H9 (cell line): ENCODE measurements around the gene SLC23A2. TPM values are rescaled to one million over a fixed set of nuclear protein-coding genes. Genes with fewer than 3 reads are reported as not detected.
A peak's percentile ranks its signal among the peaks of the same experiment; 100 is the strongest.

Experiments
- DNase-seq: peaks from one replicate; pipeline ENCODE4 v3.0.0-alpha.2; 2017
- H2AFZ ChIP-seq: one replicate; pipeline ENCODE4 v1.6.1; 2013; ENCODE audit warnings: mild to moderate bottlenecking, low read length, control low read depth, moderate library complexity
- H2AK5ac ChIP-seq: 2 replicates; pipeline ENCODE4 v1.6.1; 2013; ENCODE audit warnings: low read length, control low read depth, mixed read lengths; ENCODE audit not compliant: insufficient read length
- H2BK120ac ChIP-seq: one replicate; pipeline ENCODE4 v1.6.1; 2013; ENCODE audit warnings: low read depth, mild to moderate bottlenecking, low read length, control low read depth, inconsistent platforms; ENCODE audit not compliant: poor library complexity, severe bottlenecking
- H2BK12ac ChIP-seq: 2 replicates; pipeline ENCODE4 v1.6.1; 2013; ENCODE audit warnings: low read length, control low read depth, mixed read lengths, low read depth; ENCODE audit not compliant: insufficient read length
- H2BK15ac ChIP-seq: 2 replicates; pipeline ENCODE4 v1.6.1; 2013; ENCODE audit warnings: low read depth, low read length, control low read depth
- H2BK20ac ChIP-seq: one replicate; pipeline ENCODE4 v1.6.1; 2013; ENCODE audit warnings: low read depth, mild to moderate bottlenecking, low read length, control low read depth, inconsistent platforms; ENCODE audit not compliant: poor library complexity, severe bottlenecking
- H2BK5ac ChIP-seq: 2 replicates; pipeline ENCODE4 v1.6.1; 2013; ENCODE audit warnings: low read length, control low read depth, mixed read lengths; ENCODE audit not compliant: insufficient read length
- H3K14ac ChIP-seq: 2 replicates; pipeline ENCODE4 v1.6.1; 2013; ENCODE audit warnings: low read length, control low read depth; ENCODE audit not compliant: insufficient read depth
- H3K18ac ChIP-seq: 2 replicates; pipeline ENCODE4 v1.6.1; 2013; ENCODE audit warnings: low read depth, mild to moderate bottlenecking, mixed read lengths, low read length, control low read depth; ENCODE audit not compliant: insufficient read length
- H3K23ac ChIP-seq: 2 replicates; pipeline ENCODE4 v1.6.1; 2013; ENCODE audit warnings: low read length, control low read depth, mixed read lengths, low read depth; ENCODE audit not compliant: insufficient read length
- H3K23me2 ChIP-seq: 2 replicates; pipeline ENCODE4 v1.6.1; 2013; ENCODE audit warnings: low read depth, mild to moderate bottlenecking, mixed read lengths, low read length, control low read depth; ENCODE audit not compliant: insufficient read length, poor library complexity, severe bottlenecking
- H3K27ac ChIP-seq: 2 replicates; pipeline ENCODE4 v1.5.1; 2013; ENCODE audit warnings: low read length, control low read depth, mixed read lengths, low read depth; ENCODE audit not compliant: insufficient read length
- H3K27me3 ChIP-seq: 2 replicates; pipeline ENCODE4 v1.6.1; 2013; ENCODE audit warnings: low read length, control low read depth, inconsistent platforms; ENCODE audit not compliant: insufficient read depth
- H3K4ac ChIP-seq: 2 replicates; pipeline ENCODE4 v1.6.1; 2013; ENCODE audit warnings: low read depth, mild to moderate bottlenecking, control low read depth, inconsistent platforms, low read length, moderate library complexity
- H3K4me1 ChIP-seq: 2 replicates; pipeline ENCODE4 v1.6.1; 2013; ENCODE audit warnings: low read length, control low read depth, inconsistent platforms; ENCODE audit not compliant: insufficient read depth
- H3K4me2 ChIP-seq: 2 replicates; pipeline ENCODE4 v1.6.1; 2013; ENCODE audit warnings: low read length, control low read depth, mixed read lengths; ENCODE audit not compliant: insufficient read length, insufficient read depth
- H3K56ac ChIP-seq: 2 replicates; pipeline ENCODE4 v1.6.1; 2013; ENCODE audit warnings: low read depth, mild to moderate bottlenecking, mixed read lengths, low read length, control low read depth; ENCODE audit not compliant: insufficient read length
- H3K79me1 ChIP-seq: 2 replicates; pipeline ENCODE4 v1.6.1; 2013; ENCODE audit warnings: low read depth, mild to moderate bottlenecking, moderate library complexity, low read length, control low read depth, inconsistent platforms; ENCODE audit not compliant: insufficient read depth, poor library complexity, severe bottlenecking
- H3K79me2 ChIP-seq: 2 replicates; pipeline ENCODE4 v1.6.1; 2013; ENCODE audit warnings: low read length, control low read depth, inconsistent platforms; ENCODE audit not compliant: insufficient read depth
- H3K9ac ChIP-seq: 2 replicates; pipeline ENCODE4 v1.6.1; 2013; ENCODE audit warnings: low read length, control low read depth, mixed read lengths; ENCODE audit not compliant: insufficient read length; ENCODE audit errors: extremely low read depth
- H3K9me3 ChIP-seq: one replicate; pipeline ENCODE4 v1.6.1; 2013; ENCODE audit warnings: low read depth, low read length, inconsistent platforms; ENCODE audit not compliant: control insufficient read depth
- H3T11ph ChIP-seq: one replicate; pipeline ENCODE4 v1.6.1; 2013; ENCODE audit warnings: mild to moderate bottlenecking, low read length, control low read depth, inconsistent platforms
- H4K20me1 ChIP-seq: one replicate; pipeline ENCODE4 v1.6.1; 2013; ENCODE audit not compliant: control insufficient read depth, insufficient read length, insufficient read depth
- H4K5ac ChIP-seq: 2 replicates; pipeline ENCODE4 v1.6.1; 2013; ENCODE audit warnings: low read depth, mild to moderate bottlenecking, mixed read lengths, low read length, control low read depth; ENCODE audit not compliant: insufficient read length
- H4K8ac ChIP-seq: replicated peaks from 2 replicates; pipeline ENCODE4 v1.6.1; 2013; ENCODE audit warnings: low read length, control low read depth, mixed read lengths, low read depth; ENCODE audit not compliant: insufficient read length
- H4K91ac ChIP-seq: 2 replicates; pipeline ENCODE4 v1.6.1; 2013; ENCODE audit warnings: low read depth, mild to moderate bottlenecking, moderate library complexity, mixed read lengths, low read length, control low read depth; ENCODE audit not compliant: insufficient read length
- H3K27ac Mint-ChIP-seq, 3 experiments: 2 replicates in 2 of 3; 3 replicates in 1 of 3; pipeline ENCODE4 v1.8.0; 2020 to 2021; ENCODE audit warnings: mixed read lengths in 3 of 3, mild to moderate bottlenecking in 1 of 3, moderate library complexity in 1 of 3
- H3K27me3 Mint-ChIP-seq: 2 replicates; pipeline ENCODE4 v1.8.0; 2021; ENCODE audit warnings: low read depth, mild to moderate bottlenecking, moderate library complexity, mixed read lengths
- H3K36me3 Mint-ChIP-seq, 3 experiments: 2 replicates in 2 of 3; 3 replicates in 1 of 3; pipeline ENCODE4 v1.8.0; 2020 to 2021; ENCODE audit warnings: low read depth in 3 of 3, mixed read lengths in 3 of 3; ENCODE audit not compliant: insufficient read depth in 1 of 3
- H3K4me1 Mint-ChIP-seq, 2 experiments: 2 replicates each; pipeline ENCODE4 v1.8.0; 2020; ENCODE audit warnings: mixed read lengths in 2 of 2
- H3K4me3 Mint-ChIP-seq, 2 experiments: 2 replicates in 1 of 2; 3 replicates in 1 of 2; pipeline ENCODE4 v1.8.0; 2020 to 2021; ENCODE audit warnings: mild to moderate bottlenecking in 2 of 2, mixed read lengths in 2 of 2, moderate library complexity in 1 of 2
- H3K9me3 Mint-ChIP-seq, 2 experiments: 2 replicates in 1 of 2; 3 replicates in 1 of 2; pipeline ENCODE4 v1.8.0; 2020; ENCODE audit warnings: mild to moderate bottlenecking in 2 of 2, mixed read lengths in 2 of 2, moderate library complexity in 1 of 2
- CTCF ChIP-seq: fragments of 200-600 bp; sonication (generic); conservative IDR thresholded peaks from 3 replicates; pipeline ENCODE4 v1.8.0; 2021; ENCODE audit warnings: antibody characterized with exemption, mild to moderate bottlenecking
- WGBS: extraction: QIAGEN DNeasy Blood & Tissue Kit; methylation state at CpG from one replicate; pipeline ENCODE4 v1.1.7; 2013; ENCODE audit warnings: missing lambda C conversion rate, low lambda C conversion rate, mixed read lengths; ENCODE audit not compliant: insufficient read length; ENCODE audit errors: extremely low coverage; 5-methylcytosine and 5-hydroxymethylcytosine counted together
- total RNA-seq: library from RNA; stranded (reverse); gene quantifications from 2 replicates; pipeline ENCODE4 v1.2.1, GENCODE V29; 2021

SLC23A2 gene
- total RNA-seq, 1 experiment from 2014 or later = 16.5 TPM

DNA sequence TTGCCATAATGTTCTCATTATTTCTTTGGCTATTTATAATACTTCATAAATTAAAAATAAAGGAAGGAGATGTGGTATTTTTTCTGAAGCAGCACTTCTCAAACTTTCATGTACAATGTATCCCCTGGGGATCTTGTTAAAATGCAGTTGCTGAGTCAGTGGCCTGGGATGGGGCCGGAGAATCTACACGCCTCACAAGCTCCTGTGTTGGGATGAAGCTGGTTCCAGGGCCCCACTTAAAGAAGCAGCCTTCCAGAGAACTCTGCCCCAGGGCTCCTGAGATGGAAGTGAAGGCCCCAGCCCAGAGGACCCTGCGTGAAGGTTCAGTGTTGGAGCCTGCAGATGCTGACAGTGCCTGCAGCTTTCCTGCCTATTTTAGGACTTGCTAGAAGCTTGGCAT lies 40.1 kb upstream of the SLC23A2 start:
- peak; percentile 43 for DNase-seq
- H3K4me2 ChIP-seq = no peak overlapping the region
- H3K14ac ChIP-seq = no peak overlapping the region
- no CpG with 5 or more reads among the region's 3 CpGs for WGBS
- no peak overlapping the region for H2BK5ac ChIP-seq
- no peak overlapping the region for H2BK12ac ChIP-seq
- no peak overlapping the region for H3K18ac ChIP-seq
- no peak overlapping the region for H2AK5ac ChIP-seq
- no peaks in the 10 kb centered on the region for H3K23me2 ChIP-seq
- H3K36me3 Mint-ChIP-seq = no peaks in the 10 kb centered on the region
- H3K4me1 ChIP-seq = no peaks in the 10 kb centered on the region
- H3K4ac ChIP-seq = no peak overlapping the region
- H3K27ac ChIP-seq = no peak overlapping the region
- H3K27me3 ChIP-seq = no peaks in the 10 kb centered on the region
- no peak overlapping the region for H3K23ac ChIP-seq
- no peak overlapping the region for H2AFZ ChIP-seq
- no peaks in the 10 kb centered on the region for H3K79me2 ChIP-seq
- no peak overlapping the region for H2BK120ac ChIP-seq
- no peak overlapping the region for H4K5ac ChIP-seq
- no peak overlapping the region for H3K27ac Mint-ChIP-seq
- H2BK15ac ChIP-seq = no peak overlapping the region
- H3K56ac ChIP-seq = no peak overlapping the region
- no peak overlapping the region for H2BK20ac ChIP-seq
- H3K4me1 Mint-ChIP-seq = no peaks in the 10 kb centered on the region
- H3K9me3 Mint-ChIP-seq = no peaks in the 10 kb centered on the region
- peaks cover 1% of the 10 kb centered on the region for H3K27me3 Mint-ChIP-seq
- H3K9me3 ChIP-seq = no peaks in the 10 kb centered on the region
- no peak overlapping the region for H3K4me3 Mint-ChIP-seq
- H3K79me1 ChIP-seq = no peaks in the 10 kb centered on the region
- no peaks in the 10 kb centered on the region for H4K20me1 ChIP-seq
- TF ChIP-seq CTCF = no peak
- no peak overlapping the region for H4K8ac ChIP-seq
- H3T11ph ChIP-seq = no peak overlapping the region
- no peak overlapping the region for H4K91ac ChIP-seq
- H3K9ac ChIP-seq = no peak overlapping the region
